Retinal pigment epithelial cell (primary cell): ENCODE data around the gene GFOD1.

Experiments
- DNase-seq: peaks from one replicate; pipeline ENCODE4 v3.0.0-alpha.2; 2010; ENCODE audit warnings: low read depth
- H3K4me3 ChIP-seq: 2 replicates; pipeline ENCODE4 v1.5.1; 2011; ENCODE audit warnings: mild to moderate bottlenecking, low read length, control low read depth, moderate library complexity
- CTCF ChIP-seq: conservative IDR thresholded peaks from 2 replicates; pipeline ENCODE4 v1.5.1; 2011; ENCODE audit warnings: low read depth, low read length, control low read depth, inconsistent platforms

Gene GFOD1

DNA sequence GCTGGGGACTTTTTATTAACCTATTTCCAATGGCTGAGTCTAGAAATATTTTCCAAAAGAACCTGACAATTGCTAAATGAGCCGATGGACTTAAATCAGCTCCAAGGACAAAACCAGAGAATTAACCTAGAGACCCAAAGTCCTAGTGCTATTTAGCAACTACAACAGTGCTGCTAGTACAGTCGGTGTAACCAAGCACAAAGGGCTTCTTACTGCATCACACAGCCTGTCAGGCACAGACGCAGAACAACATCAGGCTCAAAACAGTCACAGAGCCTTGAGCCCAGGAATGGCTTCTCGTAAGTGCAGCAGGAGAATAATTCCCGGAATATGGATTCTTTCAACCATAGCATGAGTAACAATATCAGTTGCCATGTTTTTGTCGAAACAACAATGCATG, 70.0 kb downstream of the GFOD1 start:
- H3K4me3 ChIP-seq = no peak overlapping the region
- no peak for DNase-seq
- no peak for TF ChIP-seq CTCF

DNA sequence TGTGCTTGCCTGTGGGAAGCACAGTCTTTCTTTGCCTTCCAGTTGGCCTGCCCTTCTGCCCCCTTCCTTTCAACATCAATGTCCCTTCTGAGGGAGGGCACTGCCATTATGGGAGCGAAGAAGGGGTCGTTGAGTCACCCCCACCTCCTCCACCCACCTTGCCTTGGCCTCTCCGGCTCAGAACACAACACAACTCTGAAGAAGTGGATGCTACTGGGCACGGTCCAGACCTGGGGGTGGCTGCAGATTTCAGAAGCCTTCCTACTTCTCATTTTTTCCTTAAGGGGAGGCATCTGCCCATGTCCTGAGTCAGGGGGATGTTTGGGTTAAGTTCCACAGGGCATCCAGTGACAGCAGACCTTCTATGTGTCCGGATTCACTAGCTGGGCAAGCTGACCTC, 72.1 kb downstream of the GFOD1 start:
- no peak for DNase-seq
- TF ChIP-seq CTCF = no peak
- no peak overlapping the region for H3K4me3 ChIP-seq

- DNase-seq = no peak
- TF ChIP-seq CTCF = peak; percentile 2
- H3K4me3 ChIP-seq = no peak overlapping the region
Measured at GRCh38 chr6:13413900-13414555, 73.4 kb downstream of the GFOD1 start.

GRCh38 chr6:13413466-13413862, 73.9 kb downstream of the GFOD1 start:
- H3K4me3 ChIP-seq = no peak overlapping the region
- TF ChIP-seq CTCF = no peak
- DNase-seq = no peak

- H3K4me3 ChIP-seq = no peak overlapping the region
- TF ChIP-seq CTCF = no peak
- no peak for DNase-seq
Measured at GRCh38 chr6:13412639-13413465, 74.5 kb downstream of the GFOD1 start.

- TF ChIP-seq CTCF = no peak
- DNase-seq = no peak
- no peak overlapping the region for H3K4me3 ChIP-seq
Measured at GRCh38 chr6:13412211-13412610, 75.2 kb downstream of the GFOD1 start.

DNA sequence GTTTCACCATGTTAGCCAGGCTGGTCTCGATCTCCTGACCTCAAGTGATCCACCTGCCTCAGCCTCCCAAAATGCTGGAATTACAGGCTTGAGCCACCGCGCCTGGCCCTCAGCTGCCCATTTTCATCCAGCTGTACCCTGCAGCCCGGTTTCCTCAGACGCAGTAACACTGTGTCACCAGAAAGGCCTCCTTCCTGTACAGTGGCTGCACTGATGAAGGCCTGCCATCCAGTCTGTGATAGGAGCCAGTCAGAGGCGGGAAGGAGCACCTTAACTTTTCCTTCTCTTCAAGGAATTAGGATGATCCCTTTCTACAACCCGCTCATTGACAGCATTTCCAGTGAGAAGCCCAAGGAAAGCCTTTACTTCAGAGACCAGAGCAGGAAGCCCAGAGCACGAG, 75.9 kb downstream of the GFOD1 start:
- no peak overlapping the region for H3K4me3 ChIP-seq
- DNase-seq = no peak
- TF ChIP-seq CTCF = no peak
